Tibial nerve (tissue), 3 donors: ENCODE results near the gene SPATA24.

Source experiments
- POLR2A ChIP-seq, 2 donors: fragments of 450-650 bp; IDR thresholded peaks; one replicate each; pipeline ENCODE4 v1.6.1; 2017; ENCODE audit warnings: antibody characterized with exemption in 2 of 2, mild to moderate bottlenecking in 2 of 2, moderate library complexity in 2 of 2
- TF ChIP-seq, protein P1 (sequence below), 5 experiments: fragments of 200-600 bp in 3 of 5; fragments of 450-650 bp in 2 of 5; sonication (generic) in 3 of 5; IDR thresholded peaks; one replicate each; pipeline ENCODE4 v1.5.1; 2016 to 2019; ENCODE audit warnings: antibody characterized with exemption in 5 of 5, mild to moderate bottlenecking in 3 of 5, moderate library complexity in 2 of 5

DNA sequence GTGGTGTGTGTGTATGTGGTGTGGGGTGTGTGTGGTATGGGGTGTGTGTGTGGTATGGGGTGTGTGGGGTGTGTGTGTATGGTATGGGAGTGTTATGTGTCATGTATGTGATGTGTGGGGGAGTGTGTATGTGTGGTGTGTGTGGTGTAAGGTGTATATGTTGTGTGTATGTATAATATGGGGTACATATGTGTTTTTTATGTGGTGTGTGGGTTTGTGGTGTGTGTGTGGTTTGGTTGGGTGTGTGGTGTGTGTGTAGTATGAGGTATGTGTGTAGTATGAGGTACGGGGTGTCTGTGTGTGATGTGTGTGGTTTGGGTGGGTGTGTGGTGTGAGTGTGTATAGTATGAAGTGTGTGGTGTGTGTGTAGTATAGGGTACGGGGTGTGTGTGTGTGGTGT, 47.3 kb upstream of the SPATA24 start:
- TF ChIP-seq, protein P1, sequence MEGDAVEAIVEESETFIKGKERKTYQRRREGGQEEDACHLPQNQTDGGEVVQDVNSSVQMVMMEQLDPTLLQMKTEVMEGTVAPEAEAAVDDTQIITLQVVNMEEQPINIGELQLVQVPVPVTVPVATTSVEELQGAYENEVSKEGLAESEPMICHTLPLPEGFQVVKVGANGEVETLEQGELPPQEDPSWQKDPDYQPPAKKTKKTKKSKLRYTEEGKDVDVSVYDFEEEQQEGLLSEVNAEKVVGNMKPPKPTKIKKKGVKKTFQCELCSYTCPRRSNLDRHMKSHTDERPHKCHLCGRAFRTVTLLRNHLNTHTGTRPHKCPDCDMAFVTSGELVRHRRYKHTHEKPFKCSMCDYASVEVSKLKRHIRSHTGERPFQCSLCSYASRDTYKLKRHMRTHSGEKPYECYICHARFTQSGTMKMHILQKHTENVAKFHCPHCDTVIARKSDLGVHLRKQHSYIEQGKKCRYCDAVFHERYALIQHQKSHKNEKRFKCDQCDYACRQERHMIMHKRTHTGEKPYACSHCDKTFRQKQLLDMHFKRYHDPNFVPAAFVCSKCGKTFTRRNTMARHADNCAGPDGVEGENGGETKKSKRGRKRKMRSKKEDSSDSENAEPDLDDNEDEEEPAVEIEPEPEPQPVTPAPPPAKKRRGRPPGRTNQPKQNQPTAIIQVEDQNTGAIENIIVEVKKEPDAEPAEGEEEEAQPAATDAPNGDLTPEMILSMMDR (IDR thresholded peaks at IDR 0.05), result no peak
- no peak for TF ChIP-seq POLR2A (IDR thresholded peaks at IDR 0.05)
